Mononuclear cell (primary cell): ENCODE measurements around the gene SLMAP. TPM values are rescaled to one million over a fixed set of nuclear protein-coding genes. Genes with fewer than 3 reads are reported as not detected.

Experiments
- H3K27me3 ChIP-seq: 2 replicates; pipeline ENCODE4 v1.6.0; 2011; ENCODE audit warnings: low read length, control low read depth; ENCODE audit not compliant: insufficient read depth
- H3K4me1 ChIP-seq: 2 replicates; pipeline ENCODE4 v1.5.1; 2011; ENCODE audit warnings: mild to moderate bottlenecking, low read length, control low read depth; ENCODE audit not compliant: insufficient read depth
- H3K4me3 ChIP-seq: 2 replicates; pipeline ENCODE4 v1.5.1; 2011; ENCODE audit warnings: mild to moderate bottlenecking, low read length, moderate library complexity
- H3K9me3 ChIP-seq: 2 replicates; pipeline ENCODE4 v1.5.1; 2011; ENCODE audit warnings: low read depth, mild to moderate bottlenecking, control low read depth, low read length
- total RNA-seq: library from RNA; depleted of rRNA; stranded (reverse); fragments of >200 nt; gene quantifications from one replicate; pipeline ENCODE4 v1.2.3, GENCODE V29; 2012

SLMAP gene
- total RNA-seq, 1 donor = 68.6 TPM

DNA sequence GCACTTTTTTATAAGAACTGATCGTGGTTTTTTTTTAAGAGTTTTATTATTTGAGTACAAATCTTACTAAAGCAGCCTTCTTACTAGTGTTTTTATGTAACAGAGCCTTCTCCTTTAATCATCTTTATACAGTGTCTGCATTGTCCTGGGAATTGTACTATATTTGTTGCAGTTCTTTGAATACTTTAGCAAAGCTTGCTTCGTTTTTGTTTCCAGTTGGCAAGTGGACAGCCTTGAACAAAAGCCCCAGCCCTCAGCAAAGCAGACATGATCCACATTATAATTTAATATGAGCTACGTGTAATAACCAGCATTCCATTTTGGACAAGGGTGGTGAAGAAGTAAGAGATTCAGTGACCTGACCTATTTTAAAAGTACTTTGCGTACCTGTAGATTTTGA, 139.9 kb downstream of the SLMAP start:
- Histone ChIP-seq H3K4me3 (no peak overlapping the region), H3K4me1 (no peaks in the 10 kb centered on the region), H3K9me3 (no peaks in the 10 kb centered on the region), H3K27me3 (no peaks in the 10 kb centered on the region)

DNA sequence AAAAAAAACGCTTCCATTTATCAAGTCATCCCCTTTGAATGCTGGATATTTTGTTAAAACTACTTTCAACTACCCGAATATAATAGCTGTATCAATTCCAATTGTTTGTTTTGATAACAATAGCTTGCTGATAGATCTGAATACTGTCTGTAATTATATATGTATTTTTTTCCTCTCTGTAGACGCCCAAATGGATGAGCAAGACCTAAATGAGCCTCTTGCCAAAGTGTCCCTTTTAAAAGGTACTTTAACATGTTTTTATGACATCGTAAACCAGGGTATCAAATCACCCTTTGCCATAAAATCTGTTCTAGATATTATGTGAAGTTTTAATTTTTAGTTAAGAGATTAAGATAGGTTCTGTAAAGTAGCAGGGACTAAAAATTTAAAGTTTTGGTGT, 140.6 kb downstream of the SLMAP start:
- H3K4me1 ChIP-seq = no peaks in the 10 kb centered on the region
- H3K4me3 ChIP-seq = no peak overlapping the region
- H3K27me3 ChIP-seq = no peaks in the 10 kb centered on the region
- no peaks in the 10 kb centered on the region for H3K9me3 ChIP-seq

DNA sequence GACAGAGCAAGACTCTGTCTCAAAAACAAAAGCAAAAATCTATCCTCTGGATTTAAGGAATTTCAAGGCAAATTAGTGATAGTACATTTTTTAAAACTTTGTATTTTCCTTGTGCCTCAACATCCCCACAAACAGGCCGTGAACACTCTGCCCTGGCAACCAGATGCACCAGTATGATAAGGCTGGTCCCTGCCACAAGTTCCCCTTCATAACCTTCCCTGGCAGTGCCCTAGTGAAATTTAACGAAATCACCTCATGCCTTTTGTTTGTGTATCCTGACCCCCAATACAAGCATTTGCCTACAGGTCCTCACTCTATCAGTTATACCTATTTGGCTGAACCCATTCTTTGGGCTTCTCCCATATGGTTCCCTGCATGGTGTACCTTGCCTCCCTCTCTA, 144.7 kb downstream of the SLMAP start:
- H3K9me3 ChIP-seq = no peaks in the 10 kb centered on the region
- H3K4me3 ChIP-seq = no peak overlapping the region
- no peaks in the 10 kb centered on the region for H3K27me3 ChIP-seq
- no peaks in the 10 kb centered on the region for H3K4me1 ChIP-seq

DNA sequence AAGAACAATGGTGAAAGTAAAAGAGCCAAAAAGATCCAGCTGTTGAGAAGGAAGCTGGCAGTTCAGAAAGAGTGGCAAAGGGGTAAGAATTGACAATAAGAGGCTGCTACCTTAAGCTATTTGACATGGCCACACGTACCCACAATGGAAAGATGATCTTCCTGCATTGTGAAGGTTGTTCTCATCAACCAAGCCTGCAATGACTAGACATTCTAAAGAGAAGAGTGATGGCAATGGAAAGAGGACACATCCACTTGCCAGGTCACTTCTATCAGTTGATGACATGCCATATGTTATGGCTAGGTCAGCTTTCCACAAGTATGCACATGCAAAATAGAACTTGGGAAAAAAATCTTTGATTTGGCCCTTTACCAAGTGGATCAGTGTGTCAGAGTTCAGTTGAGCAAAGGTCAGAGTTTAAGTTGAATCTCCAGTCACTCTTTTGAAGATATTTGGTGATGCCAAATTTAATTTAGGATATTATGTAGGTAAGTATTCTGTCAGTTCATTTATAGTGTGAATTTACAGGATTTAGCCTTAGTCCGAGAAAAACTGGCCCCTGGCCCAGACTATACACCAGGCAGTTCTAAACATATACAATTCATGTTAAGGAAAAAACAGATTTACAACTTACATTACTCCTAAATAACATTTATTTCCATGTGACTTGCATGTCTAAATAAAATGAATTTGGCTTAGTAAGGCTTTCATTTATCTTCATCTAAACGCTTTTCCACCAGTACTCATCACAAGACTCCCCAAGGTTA, 147.2 kb downstream of the SLMAP start:
- Histone ChIP-seq H3K27me3 (no peaks in the 10 kb centered on the region), H3K4me3 (no peak overlapping the region), H3K4me1 (no peaks in the 10 kb centered on the region), H3K9me3 (no peaks in the 10 kb centered on the region)

DNA sequence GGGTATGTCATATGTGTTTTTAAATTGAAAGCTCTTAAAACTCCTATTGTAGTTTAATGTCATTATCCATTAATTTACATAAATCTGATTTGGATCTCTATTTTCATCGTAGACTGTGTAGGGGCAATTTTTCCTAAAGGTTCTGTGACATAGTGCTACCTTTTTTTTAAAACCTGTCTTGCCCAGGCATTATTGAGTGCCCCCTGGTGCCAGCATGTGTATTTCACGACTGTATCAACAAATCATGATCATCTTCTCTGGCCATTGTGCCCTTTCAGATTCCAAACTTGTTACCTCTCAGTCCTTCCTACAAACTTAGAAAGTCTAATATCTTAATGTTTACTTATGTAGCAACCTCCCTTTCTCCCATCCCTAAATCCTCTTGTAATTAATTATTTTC, 154.9 kb downstream of the SLMAP start:
- no peaks in the 10 kb centered on the region for H3K9me3 ChIP-seq
- no peaks in the 10 kb centered on the region for H3K4me1 ChIP-seq
- no peak overlapping the region for H3K4me3 ChIP-seq
- no peaks in the 10 kb centered on the region for H3K27me3 ChIP-seq

DNA sequence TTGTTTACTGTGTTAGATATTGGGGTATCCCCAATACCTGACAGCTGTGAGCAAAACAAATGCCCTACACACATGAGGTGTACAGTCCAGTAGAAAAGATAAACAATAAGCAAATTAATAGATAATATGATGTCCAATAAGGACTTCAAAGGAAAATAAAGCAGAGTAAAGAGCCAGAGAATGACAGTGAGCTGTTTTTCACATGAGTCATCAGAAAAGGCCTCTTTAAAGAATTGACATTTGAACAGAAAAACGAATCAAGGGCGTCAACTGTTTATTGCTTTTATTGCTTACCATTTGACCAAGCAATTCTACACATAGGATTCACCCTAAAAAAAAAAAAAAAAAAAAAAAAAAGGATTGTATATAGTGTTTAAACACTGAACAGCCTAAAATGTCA, 155.5 kb downstream of the SLMAP start:
- H3K27me3 ChIP-seq = no peaks in the 10 kb centered on the region
- H3K9me3 ChIP-seq = no peaks in the 10 kb centered on the region
- no peaks in the 10 kb centered on the region for H3K4me1 ChIP-seq
- H3K4me3 ChIP-seq = no peak overlapping the region

DNA sequence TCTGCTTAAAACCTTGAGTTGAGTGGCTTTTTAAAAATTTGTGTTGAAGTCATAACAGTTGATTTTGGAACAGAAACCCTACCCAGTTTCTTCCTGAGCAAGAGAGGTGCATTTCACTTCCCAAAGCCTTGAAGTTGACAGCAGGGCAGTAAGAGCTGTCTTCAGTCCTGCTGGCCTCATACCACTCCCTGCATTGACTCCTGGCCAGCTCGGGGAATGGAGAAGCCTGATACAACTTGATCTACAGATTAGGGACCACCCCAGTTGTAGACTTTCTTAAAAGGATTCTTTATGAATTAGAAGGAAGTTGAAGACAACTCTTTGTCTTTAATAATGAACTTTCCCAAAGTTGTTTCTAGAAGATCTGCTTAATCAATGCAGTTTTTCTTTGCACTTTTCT, 161.5 kb downstream of the SLMAP start:
- Histone ChIP-seq H3K4me3 (no peak overlapping the region), H3K4me1 (no peaks in the 10 kb centered on the region), H3K9me3 (no peaks in the 10 kb centered on the region), H3K27me3 (no peaks in the 10 kb centered on the region)

DNA sequence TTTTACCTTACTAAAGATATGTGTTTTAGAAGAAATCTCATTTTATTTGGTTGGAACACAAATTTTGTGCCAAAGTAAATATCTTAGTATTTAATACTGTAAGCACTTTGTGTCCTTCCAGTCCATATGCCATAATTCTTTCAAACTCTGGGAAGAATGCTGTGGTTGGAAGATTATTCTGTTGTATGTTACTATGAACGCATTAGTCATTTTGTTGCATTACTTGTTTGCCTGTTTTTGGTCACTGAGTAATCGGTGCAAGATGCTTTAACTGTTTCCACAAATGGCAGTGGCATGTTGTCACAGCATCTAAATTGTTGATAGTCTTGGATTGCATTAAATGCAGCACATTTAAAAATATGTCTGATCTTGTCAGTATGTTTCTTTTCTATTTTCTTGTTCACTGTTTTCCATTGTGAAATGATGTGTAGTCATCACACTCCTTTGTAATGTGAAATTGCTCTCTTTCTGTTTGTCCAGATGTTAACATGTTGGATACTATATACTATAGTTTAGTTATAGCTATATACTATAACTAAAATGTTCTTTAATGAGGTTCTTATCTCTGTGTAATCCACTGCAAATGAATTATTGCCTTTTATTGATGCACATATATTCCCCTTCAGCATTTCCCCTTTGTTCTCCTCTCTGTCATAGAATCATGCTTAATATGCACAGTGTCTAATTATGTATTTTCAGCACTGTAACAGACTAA, 162.2 kb downstream of the SLMAP start:
- Histone ChIP-seq H3K4me3 (no peak overlapping the region), H3K9me3 (no peaks in the 10 kb centered on the region), H3K27me3 (no peaks in the 10 kb centered on the region), H3K4me1 (no peaks in the 10 kb centered on the region)

DNA sequence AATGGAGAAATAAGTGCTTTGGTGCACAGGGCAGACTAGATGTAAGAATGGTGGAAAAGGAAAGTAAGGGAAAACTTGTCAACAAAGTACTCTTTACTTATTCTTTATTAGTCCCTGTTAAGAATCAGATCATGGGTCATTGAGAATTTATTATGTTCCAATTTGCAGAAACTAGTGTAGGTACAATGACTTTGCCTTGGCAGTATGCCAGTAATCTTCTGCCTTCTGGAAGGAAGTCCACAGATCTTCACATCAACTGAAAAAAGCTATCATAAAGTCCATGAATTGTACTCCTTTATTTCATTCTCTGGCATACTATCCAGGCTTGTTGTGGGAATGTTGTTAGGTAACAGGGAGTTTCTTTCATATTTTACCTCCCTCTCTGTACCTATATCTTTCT, 163.9 kb downstream of the SLMAP start:
- Histone ChIP-seq H3K27me3 (no peaks in the 10 kb centered on the region), H3K4me3 (no peak overlapping the region), H3K4me1 (no peaks in the 10 kb centered on the region), H3K9me3 (no peaks in the 10 kb centered on the region)

DNA sequence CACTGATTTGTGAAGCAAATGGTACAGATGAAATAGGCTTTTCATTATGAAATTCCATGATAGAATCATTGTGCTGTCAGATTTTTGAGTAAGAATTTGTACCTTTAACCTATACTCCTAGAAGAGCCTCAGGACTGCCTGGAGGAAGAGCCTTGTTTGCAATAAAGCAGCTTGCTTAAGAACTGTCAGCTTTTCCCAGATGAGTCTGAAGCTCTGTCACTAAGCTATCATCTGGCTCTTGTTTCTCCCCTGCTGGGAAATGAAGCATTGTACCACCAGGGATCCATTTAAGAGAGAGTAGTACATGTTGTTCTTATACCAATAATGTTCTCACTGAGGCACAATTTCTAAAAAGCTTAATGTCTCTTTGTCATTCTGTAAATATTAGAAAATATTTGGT, 167.0 kb downstream of the SLMAP start:
- no peaks in the 10 kb centered on the region for H3K4me1 ChIP-seq
- no peaks in the 10 kb centered on the region for H3K27me3 ChIP-seq
- H3K9me3 ChIP-seq = no peaks in the 10 kb centered on the region
- H3K4me3 ChIP-seq = no peak overlapping the region

DNA sequence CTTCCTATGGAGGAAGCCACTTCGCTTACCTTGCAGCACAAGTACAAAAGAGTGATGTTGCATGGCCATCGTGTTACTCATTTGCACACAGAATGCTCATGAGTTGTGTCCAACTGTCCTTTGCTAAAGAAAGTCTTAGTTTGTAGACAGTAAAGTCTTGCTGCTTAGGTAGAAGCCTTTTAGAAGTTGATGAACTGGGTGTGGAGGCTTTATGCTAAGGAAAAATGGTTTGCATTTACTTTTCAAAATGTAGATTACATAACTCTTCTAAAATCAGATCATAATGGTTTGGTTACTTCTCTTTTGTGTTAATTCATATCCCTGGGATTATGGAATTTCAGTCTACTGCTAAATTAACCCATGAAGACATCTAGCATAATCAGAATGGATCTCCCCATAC, 167.6 kb downstream of the SLMAP start:
- no peaks in the 10 kb centered on the region for H3K27me3 ChIP-seq
- H3K4me3 ChIP-seq = no peak overlapping the region
- no peaks in the 10 kb centered on the region for H3K4me1 ChIP-seq
- H3K9me3 ChIP-seq = no peaks in the 10 kb centered on the region

DNA sequence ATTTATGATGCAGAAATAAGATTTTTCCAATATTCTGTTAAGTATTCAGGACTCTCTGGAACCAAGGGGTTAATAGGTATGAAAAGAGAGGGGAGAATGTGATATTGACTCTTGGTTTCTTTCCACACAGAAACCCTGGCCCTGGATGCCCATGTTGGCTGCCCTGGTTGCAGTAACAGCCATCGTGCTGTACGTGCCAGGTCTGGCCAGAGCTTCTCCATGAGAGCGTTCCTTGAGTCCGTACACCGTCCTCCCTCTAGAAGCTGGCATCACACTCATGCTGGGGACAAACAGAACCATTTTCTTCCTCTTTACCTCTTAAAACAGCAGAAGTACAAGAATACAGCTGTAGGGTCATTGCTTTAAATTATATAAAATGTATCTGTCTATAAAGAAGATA, 171.1 kb downstream of the SLMAP start:
- Histone ChIP-seq H3K4me1 (no peaks in the 10 kb centered on the region), H3K9me3 (no peaks in the 10 kb centered on the region), H3K27me3 (no peaks in the 10 kb centered on the region), H3K4me3 (no peak overlapping the region)

DNA sequence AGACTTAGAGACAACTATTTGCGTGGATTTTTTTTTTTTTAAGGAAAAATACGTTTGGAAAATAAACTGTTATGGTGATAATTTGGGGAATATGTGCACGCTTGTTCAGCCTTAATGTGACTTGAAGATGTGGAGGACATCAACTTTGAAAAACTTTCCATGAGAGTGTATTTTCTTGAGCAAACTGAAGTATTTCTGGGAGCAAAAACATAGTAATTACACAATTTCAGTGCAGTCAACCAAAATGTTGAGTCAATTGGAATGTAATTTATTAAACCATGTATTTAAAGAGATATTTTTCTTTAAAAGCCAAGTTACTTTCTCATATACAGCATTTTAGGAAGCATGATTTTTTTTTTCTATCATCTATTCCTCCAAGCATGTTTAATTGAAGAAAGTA, 171.8 kb downstream of the SLMAP start:
- no peak overlapping the region for H3K4me3 ChIP-seq
- no peaks in the 10 kb centered on the region for H3K27me3 ChIP-seq
- H3K9me3 ChIP-seq = no peaks in the 10 kb centered on the region
- no peaks in the 10 kb centered on the region for H3K4me1 ChIP-seq

DNA sequence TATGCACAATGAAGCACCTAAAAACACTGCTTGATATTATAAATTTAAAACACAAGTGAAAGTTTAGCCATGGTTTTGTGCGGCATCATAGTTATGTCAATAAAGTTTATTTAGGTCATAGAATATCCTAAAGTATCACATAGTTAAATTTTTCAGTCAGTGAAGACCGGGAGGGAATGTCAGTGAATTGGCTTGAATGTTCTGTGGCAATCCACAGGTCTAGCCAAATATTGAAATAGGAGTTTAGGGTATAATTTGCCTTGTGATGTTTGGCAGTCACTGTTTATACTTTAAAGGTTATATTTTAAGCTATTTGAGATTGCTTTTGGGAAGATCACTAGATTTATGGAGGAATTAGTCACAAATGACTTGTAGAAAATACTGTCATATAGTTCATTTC, 172.4 kb downstream of the SLMAP start:
- no peaks in the 10 kb centered on the region for H3K4me1 ChIP-seq
- no peaks in the 10 kb centered on the region for H3K27me3 ChIP-seq
- no peaks in the 10 kb centered on the region for H3K9me3 ChIP-seq
- H3K4me3 ChIP-seq = no peak overlapping the region

DNA sequence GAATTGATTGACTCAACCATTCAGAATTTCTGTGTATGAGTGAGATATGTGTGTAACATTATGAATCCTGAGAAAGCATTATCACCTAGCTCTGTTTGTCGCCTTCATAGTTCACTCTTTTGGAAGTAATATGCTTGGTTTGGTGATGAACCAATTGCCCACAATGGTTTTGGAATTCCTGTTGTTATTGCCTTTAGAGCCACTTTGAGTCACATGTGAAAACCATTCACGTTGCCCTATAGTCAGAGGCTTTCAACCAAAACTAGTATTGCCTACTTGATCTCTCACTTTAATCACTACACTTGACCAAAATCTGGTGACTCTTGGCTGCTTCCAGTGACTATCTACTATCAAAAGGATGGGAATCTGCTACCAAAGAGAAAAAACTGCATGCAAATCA, 173.9 kb downstream of the SLMAP start:
- Histone ChIP-seq H3K4me1 (no peaks in the 10 kb centered on the region), H3K4me3 (no peak overlapping the region), H3K27me3 (no peaks in the 10 kb centered on the region), H3K9me3 (no peaks in the 10 kb centered on the region)

DNA sequence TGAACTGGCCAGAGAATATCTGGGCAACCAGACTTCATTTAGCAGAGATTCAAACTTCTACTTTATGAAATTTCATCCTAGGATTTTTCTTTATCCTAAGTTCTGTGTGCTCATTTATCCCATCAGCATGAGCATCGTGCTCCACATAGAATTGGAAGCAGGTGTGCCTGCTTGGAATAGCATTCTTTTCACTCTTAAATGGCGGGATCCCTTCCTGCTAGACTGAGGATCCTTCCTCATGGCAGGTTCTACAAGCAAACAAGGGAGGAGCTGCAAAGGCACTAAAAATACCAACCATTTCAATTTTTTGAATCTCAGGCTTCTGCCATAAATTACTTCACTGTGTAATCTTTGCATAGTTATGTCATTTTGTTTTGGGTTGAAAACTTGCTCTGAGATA, 177.5 kb downstream of the SLMAP start:
- H3K9me3 ChIP-seq = no peaks in the 10 kb centered on the region
- no peaks in the 10 kb centered on the region for H3K27me3 ChIP-seq
- H3K4me3 ChIP-seq = no peak overlapping the region
- H3K4me1 ChIP-seq = no peaks in the 10 kb centered on the region
